Measurements from ENCODE around the gene PPDPF.
"Not testable (repeated sequence)": the region's sequence is repeated elsewhere in the genome, so short reads cannot be mapped to it uniquely, and the experiment has no call there.

PPDPF gene

GRCh38 chr20:63546256-63546955, 25.8 kb downstream of the PPDPF start:
- in situ Hi-C loops (cut with HindIII; ENCODE audit: low sequenced_read_pairs), result no loop called here

- in situ Hi-C loops (cut with HindIII; ENCODE audit: low sequenced_read_pairs), result no loop called here
These were observed 26.6 kb downstream of the PPDPF start for GRCh38 chr20:63546956-63547724.

GRCh38 chr20:63547725-63548480, 27.3 kb downstream of the PPDPF start, which contains the start of gene SRMS:
Gene SRMS, minus strand, starts transcription at chr20:63547749. Its CDS starts 286 bp downstream, at chr20:63547463.
- in situ Hi-C loops (cut with HindIII; ENCODE audit: low sequenced_read_pairs), result no loop called here

- in situ Hi-C loops (cut with HindIII; ENCODE audit: low sequenced_read_pairs), result no loop called here
These were observed 28.0 kb downstream of the PPDPF start for GRCh38 chr20:63548542-63548941.

GRCh38 chr20:63549019-63549418, 28.5 kb downstream of the PPDPF start:
- in situ Hi-C loops (cut with HindIII; ENCODE audit: low sequenced_read_pairs), result no loop called here

GRCh38 chr20:63549679-63550282, 29.2 kb downstream of the PPDPF start:
- in situ Hi-C loops (cut with HindIII; ENCODE audit: low sequenced_read_pairs), result no loop called here

- in situ Hi-C loops (cut with HindIII; ENCODE audit: low sequenced_read_pairs), result no loop called here
These were observed 30.5 kb downstream of the PPDPF start for GRCh38 chr20:63551068-63551467.

- in situ Hi-C loops (cut with HindIII; ENCODE audit: low sequenced_read_pairs), result no loop called here
These were observed 32.1 kb downstream of the PPDPF start for GRCh38 chr20:63552481-63553249.

GRCh38 chr20:63553251-63553932, 32.8 kb downstream of the PPDPF start:
- in situ Hi-C loops (cut with HindIII; ENCODE audit: low sequenced_read_pairs), result no loop called here

- in situ Hi-C loops (cut with HindIII; ENCODE audit: low sequenced_read_pairs), result no loop called here
These were observed 33.3 kb downstream of the PPDPF start, which contains the start of gene FNDC11 for GRCh38 chr20:63553933-63554290. Gene FNDC11, plus strand, starts transcription at chr20:63554159. Its CDS starts 1,505 bp downstream, at chr20:63555664.

- in situ Hi-C loops (cut with HindIII; ENCODE audit: low sequenced_read_pairs), result no loop called here
These were observed 34.1 kb downstream of the PPDPF start for GRCh38 chr20:63554361-63555278.

- in situ Hi-C loops (cut with HindIII; ENCODE audit: low sequenced_read_pairs), result no loop called here
These were observed 35.3 kb downstream of the PPDPF start for GRCh38 chr20:63555661-63556381.

GRCh38 chr20:63556873-63557478, 36.4 kb downstream of the PPDPF start:
- in situ Hi-C loops (cut with HindIII; ENCODE audit: low sequenced_read_pairs), result no loop called here

GRCh38 chr20:63557481-63557891, 36.9 kb downstream of the PPDPF start:
- in situ Hi-C loops (cut with HindIII; ENCODE audit: low sequenced_read_pairs), result no loop called here

- in situ Hi-C loops (cut with HindIII; ENCODE audit: low sequenced_read_pairs), result no loop called here
These were observed 38.4 kb downstream of the PPDPF start for GRCh38 chr20:63558804-63559484.

GRCh38 chr20:63559485-63560332, 39.1 kb downstream of the PPDPF start:
- in situ Hi-C loops (cut with HindIII; ENCODE audit: low sequenced_read_pairs), result not testable (repeated sequence)

All from endothelial cell of hepatic sinusoid (primary cell).